NB4 (cell line): ENCODE data around the gene MICAL3.

Experiments used
- DNase-seq: peaks from one replicate; pipeline ENCODE4 v3.0.0; 2010; ENCODE audit warnings: low read depth
- H3K4me3 ChIP-seq: one replicate; pipeline ENCODE4 v1.5.1; 2011; ENCODE audit warnings: mild to moderate bottlenecking, low read depth, low read length, moderate library complexity
- MYC ChIP-seq: IDR thresholded peaks from 2 replicates; pipeline ENCODE4 v1.6.1; 2011; ENCODE audit warnings: low read depth, low read length
- POLR2A ChIP-seq: IDR thresholded peaks from 2 replicates; pipeline ENCODE4 v1.6.1; 2011; ENCODE audit warnings: mild to moderate bottlenecking; ENCODE audit not compliant: insufficient read length; ENCODE audit errors: extremely low read depth
- TF ChIP-seq, protein P1 (sequence below): IDR thresholded peaks from one replicate; pipeline ENCODE4 v1.5.1; 2012; ENCODE audit warnings: low read depth, low read length
- TF ChIP-seq, protein P2 (sequence below): IDR thresholded peaks from 2 replicates; pipeline ENCODE4 v1.6.1; 2011; ENCODE audit warnings: low read depth, low read length

MICAL3 gene

DNA sequence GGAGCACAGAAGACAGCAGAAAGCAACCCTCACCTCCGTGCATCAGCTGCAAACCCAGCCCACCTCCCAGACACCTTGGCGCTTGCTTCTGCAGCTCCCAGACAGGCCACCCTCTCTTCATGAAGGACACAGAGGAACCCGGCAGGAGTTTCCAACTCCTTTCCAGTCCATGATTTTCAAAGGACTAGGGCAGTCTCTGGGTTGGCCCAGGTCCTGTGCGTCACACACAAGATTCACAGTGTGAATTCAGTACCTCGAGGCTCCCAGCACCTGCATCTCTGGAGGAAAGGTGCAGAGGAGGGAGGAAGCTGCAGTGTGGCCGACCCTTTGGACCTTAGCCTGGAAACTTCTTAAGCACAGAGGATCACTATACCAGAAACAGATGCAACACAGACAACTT is 189.1 kb downstream of the MICAL3 start:
- no peak overlapping the region for H3K4me3 ChIP-seq
- TF ChIP-seq, protein P1, sequence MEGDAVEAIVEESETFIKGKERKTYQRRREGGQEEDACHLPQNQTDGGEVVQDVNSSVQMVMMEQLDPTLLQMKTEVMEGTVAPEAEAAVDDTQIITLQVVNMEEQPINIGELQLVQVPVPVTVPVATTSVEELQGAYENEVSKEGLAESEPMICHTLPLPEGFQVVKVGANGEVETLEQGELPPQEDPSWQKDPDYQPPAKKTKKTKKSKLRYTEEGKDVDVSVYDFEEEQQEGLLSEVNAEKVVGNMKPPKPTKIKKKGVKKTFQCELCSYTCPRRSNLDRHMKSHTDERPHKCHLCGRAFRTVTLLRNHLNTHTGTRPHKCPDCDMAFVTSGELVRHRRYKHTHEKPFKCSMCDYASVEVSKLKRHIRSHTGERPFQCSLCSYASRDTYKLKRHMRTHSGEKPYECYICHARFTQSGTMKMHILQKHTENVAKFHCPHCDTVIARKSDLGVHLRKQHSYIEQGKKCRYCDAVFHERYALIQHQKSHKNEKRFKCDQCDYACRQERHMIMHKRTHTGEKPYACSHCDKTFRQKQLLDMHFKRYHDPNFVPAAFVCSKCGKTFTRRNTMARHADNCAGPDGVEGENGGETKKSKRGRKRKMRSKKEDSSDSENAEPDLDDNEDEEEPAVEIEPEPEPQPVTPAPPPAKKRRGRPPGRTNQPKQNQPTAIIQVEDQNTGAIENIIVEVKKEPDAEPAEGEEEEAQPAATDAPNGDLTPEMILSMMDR, result no peak
- TF ChIP-seq, protein P2, sequence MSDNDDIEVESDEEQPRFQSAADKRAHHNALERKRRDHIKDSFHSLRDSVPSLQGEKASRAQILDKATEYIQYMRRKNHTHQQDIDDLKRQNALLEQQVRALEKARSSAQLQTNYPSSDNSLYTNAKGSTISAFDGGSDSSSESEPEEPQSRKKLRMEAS, result no peak
- no peak for TF ChIP-seq POLR2A
- TF ChIP-seq MYC, result no peak
- no peak for DNase-seq

DNA sequence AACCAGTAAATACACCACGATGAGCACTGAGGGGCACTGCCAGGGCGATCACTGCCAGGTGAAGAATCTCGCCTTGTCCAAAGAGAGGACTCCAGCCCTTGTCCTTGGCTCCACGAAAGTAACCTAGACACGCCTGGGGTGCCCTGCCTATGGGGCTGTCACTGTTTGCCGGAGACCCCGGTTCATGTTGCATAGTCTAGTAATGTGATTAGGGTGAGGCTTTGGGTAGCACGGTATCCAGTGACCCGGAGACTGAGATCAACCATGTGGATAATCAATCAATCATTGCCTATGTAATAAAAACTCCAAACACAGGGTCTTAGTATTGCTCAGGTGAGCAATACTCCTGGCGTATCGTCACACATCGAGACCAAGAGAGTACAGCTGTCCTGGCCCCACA is 190.9 kb downstream of the MICAL3 start:
- H3K4me3 ChIP-seq, result no peak overlapping the region
- TF ChIP-seq POLR2A (no peak), MYC (no peak)
- TF ChIP-seq, protein P2, result no peak
- TF ChIP-seq, protein P1, result no peak
- DNase-seq, result no peak

DNA sequence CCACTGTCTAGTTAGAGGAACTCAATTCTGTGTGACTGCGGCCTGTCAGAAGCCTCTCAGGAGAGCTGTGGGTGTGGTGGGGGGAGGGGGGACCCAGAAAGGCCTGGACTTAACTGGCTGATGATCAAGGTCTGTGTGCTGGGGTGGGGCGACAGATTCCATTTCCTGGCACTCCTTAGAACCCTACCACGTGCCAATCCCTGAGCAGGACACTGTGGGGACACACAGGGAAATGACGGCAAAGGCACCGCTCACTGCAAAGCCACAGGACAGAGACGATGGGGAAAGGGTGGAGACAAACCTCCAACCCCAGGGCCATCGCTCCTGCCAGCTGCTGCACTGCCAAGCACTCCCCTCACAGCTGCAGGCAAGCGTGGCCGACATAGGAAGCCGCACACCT is 191.7 kb downstream of the MICAL3 start:
- no peak overlapping the region for H3K4me3 ChIP-seq
- TF ChIP-seq POLR2A, result no peak
- TF ChIP-seq, protein P1, result no peak
- TF ChIP-seq, protein P2, result no peak
- TF ChIP-seq MYC, result no peak
- no peak for DNase-seq

DNA sequence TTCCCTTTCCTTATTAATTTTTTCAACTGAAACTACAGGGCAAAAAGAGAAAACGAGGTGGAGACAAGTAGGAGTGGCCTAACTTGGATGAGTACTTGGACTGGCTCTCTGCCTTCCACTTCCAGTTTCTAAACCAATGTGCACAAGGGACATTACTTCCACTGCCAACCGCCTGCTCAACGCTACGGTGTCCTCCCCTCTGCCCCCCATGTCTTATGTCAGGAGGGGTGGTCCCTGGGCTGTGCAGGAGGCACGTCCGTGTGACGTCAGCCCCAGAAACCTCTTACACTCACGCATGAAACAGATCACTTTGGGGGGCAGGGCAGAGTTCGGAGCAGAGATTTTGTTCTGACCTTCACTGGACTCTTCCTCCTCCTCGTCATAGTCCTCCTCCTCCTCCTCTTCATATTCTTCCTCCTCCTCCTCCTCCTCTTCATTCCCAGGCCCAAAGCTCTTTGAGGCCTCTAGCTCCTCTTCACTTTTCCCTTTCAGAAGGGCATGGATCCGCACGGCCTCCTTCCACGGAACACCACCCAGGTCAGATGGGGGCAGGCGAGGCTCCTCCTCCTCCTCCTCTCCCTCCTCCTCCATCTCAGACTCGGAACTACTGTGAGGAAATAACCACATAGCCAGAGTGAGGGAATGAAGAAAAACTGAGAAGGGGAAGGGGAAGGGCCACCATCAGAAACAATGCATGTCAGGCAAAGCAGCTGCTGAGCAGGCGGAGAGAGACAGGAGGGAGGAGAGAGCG is 192.7 kb downstream of the MICAL3 start:
- DNase-seq, result no peak
- TF ChIP-seq POLR2A, result no peak
- TF ChIP-seq, protein P2, result no peak
- TF ChIP-seq MYC, result no peak
- TF ChIP-seq, protein P1, result no peak
- no peak overlapping the region for H3K4me3 ChIP-seq

DNA sequence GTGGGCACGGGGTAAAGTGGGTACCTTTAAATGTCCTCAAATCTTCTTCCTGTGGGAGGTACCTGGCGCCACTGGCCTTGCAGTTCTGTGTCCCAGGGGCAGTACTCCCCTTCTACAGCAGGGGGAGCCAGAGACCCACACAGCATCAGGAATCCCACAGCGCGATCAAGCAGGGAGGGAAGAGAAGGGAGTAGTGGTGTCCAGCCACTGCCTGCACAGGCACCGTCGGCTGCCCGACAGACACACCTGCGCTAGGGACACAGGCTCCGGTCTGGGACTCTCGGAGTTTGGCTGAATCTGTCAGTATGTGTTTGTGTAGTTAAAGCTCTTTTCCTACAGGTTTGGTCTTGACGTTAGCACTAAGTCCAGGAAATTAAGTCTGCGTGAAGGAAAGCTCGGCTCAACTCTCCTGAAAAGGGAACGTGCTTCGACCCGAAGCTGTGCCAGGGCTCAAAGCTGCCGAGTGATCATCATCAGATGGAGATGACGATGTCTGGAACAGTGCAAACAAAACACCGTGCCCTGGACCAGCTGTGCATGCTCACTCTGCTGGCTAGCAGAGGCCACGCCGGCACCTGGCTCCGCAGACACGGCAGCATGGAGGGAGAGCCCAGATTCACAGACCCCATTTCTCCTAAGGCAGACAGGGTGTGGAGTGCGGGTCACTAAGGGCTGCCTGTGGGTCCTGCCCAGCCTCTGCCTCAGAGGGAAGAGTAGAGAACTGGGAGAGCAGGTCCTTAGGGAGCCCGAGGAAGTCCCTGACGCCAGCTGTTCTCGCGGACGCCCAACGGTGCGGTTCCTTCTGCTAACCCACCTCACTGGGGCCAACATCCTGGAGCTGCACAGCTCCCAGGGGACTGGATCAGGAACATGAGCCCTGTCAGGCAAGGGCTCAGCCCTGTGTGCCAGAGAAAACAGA is 194.1 kb downstream of the MICAL3 start:
- no peak for TF ChIP-seq MYC
- TF ChIP-seq, protein P1, result peak; percentile 95
- no peak overlapping the region for H3K4me3 ChIP-seq
- peak; percentile 73 for DNase-seq
